Hematopoietic multipotent progenitor cell treated with erythropoietin and hydrocortisone succinate and interleukin-3 and kit ligand, for 15 days (in vitro differentiated cells): ENCODE results near the gene ACACA.

Experiments used
- DNase-seq: peaks from one replicate; pipeline ENCODE4 v3.0.0-alpha.2; 2015; ENCODE audit warnings: low spot score

The ACACA gene

DNA sequence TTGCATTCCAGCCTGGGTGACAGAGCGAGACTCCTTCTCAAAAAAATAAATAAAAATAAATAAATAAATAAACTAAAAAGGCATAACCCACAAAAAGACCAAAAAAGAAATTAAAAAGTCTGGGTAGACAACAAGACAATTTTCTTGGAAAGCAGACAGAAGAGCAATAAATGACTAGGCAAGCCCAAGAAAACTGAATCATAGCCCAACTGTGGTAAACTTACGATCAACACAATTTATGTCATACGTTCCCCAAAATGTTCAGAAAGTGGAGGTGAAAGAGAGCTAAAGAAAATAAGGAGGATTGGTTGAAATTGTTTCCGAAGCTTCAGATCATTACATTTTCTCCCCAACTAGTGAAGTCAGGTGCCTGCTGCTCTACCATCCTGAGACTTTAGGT is 62.1 kb downstream of the ACACA start:
- DNase-seq, result no peak

- DNase-seq, result no peak
These were observed 64.0 kb downstream of the ACACA start for GRCh38 chr17:37342589-37342988.

DNA sequence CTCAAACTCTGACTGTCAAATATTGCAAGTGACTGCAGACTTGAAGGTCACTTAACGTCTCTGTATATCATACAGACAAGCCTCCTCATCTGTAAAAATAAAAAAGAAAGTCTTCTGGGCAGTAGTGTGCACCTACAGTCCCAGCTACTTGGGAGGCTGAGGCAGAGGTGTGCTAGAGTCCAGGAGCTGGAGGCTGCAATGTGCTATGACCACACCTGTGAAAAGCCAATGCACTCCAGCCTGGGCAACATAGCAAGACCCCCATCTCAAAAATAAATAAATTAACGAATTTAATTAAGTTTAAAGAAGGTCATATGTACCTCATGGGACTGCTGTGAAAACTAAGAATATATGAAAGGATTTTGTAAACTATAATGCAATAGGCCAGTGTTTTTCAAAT is 65.8 kb downstream of the ACACA start:
- DNase-seq, result no peak

DNA sequence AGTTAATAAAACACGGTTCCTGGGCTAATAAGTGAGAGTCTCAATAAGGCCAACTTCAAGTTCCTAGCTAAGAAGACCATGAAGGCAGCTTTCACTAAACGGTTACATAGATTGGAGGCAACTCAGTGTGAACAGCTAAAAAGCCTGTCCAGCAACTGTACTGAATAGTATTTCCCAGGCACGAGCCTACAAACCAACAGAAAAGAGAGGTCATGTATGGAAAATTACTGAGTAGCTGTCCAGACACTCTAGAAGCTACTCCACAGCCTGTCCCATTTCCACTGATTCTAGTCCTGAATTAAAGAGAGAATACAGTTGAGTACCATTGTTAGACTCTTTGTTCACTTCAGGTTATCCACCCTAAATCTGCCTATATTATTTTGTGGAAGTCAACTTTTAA is 67.3 kb downstream of the ACACA start:
- no peak for DNase-seq

DNA sequence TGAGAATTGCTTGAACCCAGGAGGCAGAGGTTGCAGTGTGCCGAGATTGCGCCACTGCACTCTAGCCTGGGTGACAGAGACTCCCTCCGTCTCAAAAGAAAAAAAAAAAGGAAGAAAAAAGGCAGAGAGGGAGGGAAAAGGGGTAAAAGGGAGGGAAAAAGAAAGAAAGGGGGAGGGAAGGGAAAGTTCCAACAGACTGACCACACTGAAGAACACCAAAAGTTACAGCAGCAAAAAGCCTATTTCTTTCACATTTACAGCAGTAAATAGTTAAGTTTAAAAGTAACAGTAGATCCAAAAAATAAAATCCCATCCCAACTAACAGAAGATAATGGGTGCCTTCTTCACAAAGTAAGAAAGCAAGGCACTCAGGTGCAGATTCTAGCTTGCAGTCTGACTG is 67.8 kb downstream of the ACACA start:
- DNase-seq, result no peak

- no peak for DNase-seq
These were observed 79.1 kb downstream of the ACACA start for GRCh38 chr17:37327341-37328090.

DNA sequence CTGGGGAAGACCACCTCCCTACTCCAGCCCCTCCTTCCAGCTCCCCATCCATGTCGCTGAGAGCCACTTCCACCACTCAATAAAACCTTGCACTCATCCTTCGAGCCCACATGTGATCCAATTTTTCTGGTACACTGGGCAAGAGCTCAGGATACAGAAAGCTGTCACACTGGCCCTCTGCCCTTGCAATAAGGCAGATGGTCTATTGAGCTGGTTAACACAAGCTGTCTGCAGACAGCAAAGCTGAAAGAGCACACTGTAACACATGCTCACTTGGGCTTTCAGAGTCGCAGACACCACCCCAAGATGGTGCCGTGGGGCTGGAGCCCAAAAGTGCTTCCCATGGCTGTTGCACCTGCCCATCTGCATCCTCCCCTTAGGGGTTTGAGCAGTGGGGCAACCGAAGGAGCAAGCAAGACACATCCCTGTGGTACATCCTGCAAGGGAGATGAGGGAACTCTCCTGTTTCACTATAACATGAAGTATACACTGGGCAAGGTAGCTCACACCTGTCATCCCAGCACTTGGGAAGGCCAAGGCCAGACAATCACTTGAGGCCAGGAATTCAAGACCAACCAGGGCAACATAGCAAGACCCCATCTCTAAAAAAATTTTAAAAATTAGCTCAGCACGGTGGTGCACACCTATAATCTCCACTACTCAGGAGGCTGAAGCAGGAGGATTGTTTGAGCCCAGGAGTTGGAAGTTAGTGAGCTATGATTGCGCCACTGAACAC is 83.6 kb downstream of the ACACA start:
- no peak for DNase-seq

DNA sequence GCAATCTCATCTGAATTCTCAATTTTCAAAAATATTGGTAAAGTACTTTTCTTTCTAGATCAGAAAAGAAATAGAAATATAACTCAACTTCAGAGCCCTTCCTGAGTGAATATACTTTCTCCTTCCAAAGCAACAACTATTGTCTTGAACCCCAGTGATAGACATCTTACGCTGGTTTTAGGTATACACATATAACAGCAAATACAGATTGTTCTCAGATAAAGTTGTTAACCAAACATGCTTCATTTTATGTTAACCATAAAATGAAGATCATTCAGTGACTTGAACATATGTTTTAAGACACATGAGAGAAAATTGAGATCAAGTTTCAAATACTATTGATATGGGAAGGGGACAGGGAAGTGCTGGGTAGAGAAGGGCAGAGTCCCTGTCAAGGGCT is 84.5 kb downstream of the ACACA start:
- DNase-seq, result no peak

- DNase-seq, result no peak
These were observed 87.6 kb downstream of the ACACA start for GRCh38 chr17:37318931-37319594.

DNA sequence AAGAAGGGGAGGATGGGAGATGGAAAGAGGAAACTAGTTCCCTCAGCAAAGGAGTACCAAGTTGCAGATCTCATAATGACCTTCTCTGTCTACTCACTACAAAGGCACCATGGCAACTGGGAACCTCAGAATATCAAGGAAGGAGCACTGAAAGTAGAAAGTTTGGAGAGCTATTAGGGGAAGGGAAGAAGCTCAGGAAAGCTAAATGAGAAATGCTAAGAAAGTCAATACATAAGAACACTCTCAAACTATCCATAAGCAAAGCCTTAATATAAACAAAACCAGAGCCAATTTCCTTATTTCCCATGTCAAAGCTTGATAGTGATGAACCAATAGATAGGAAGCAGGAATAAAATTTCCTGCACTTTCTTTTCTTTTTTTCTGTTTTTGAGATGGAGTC is 88.8 kb downstream of the ACACA start:
- DNase-seq, result no peak

- no peak for DNase-seq
These were observed 91.0 kb downstream of the ACACA start for GRCh38 chr17:37315601-37316000.

GRCh38 chr17:37312137-37312923 is 94.3 kb downstream of the ACACA start:
- no peak for DNase-seq

DNA sequence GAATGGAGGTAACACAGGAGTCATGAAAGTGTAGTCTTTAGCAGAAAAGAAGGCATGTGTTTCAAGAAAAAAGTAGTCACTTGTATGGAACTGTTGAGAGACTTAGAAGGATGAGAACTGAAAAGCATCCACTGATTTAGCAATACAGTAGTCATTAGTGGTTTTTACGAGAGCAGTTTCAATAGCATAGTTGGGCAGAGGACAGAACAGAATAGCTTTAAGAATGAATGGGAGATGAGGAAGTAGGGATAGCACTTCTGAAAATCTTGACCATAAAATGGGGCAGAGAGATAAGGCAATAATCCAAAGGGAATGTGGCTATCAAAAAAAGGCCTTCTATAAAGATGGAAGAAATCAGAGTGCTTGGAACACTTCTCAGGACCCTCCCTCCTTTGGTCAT is 95.7 kb downstream of the ACACA start:
- DNase-seq, result no peak

- no peak for DNase-seq
These were observed 97.6 kb downstream of the ACACA start for GRCh38 chr17:37309051-37309450.

DNA sequence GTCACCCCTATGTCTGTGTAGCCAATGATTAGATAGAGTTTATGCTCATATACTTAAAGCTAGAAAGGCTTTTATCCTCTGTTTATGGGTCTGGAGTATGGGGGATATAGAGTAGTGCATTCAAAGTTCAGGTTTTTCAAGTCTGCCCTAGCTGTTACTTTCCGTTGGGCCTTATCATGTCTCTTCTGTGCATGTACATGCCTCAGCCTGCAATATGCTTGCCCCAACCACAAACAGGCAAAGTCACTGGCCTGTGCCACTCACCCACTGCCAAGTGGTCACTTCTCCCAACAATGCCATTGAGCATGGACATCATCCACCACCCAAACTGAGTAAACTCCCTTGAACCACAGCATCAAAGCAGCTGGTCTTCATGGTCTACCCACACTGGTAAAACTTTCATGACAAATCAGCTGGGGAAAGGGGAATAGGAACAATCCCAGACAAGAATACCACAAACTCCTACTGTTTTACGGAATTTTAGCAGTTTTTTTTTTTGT is 101.2 kb downstream of the ACACA start:
- no peak for DNase-seq

DNA sequence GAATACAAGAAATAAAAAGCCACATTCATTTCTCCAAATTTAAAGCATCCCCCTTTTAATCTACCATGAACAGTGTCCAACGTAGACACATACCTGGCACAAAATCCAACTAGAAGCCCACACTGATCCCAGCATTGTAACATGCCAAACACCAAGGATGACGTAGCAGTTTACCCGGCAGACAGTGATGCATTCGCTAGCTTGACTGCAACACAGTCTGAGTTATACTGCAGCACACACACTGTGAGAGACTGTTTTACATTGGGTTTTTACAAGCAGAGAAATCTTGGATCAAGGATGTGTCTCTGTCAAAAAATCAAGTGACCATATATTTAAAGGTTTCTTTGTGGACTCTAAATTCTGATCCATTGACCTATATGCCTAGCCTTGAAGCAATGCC is 105.3 kb downstream of the ACACA start:
- no peak for DNase-seq

GRCh38 chr17:37300683-37301082 is 106.0 kb downstream of the ACACA start:
- no peak for DNase-seq

DNA sequence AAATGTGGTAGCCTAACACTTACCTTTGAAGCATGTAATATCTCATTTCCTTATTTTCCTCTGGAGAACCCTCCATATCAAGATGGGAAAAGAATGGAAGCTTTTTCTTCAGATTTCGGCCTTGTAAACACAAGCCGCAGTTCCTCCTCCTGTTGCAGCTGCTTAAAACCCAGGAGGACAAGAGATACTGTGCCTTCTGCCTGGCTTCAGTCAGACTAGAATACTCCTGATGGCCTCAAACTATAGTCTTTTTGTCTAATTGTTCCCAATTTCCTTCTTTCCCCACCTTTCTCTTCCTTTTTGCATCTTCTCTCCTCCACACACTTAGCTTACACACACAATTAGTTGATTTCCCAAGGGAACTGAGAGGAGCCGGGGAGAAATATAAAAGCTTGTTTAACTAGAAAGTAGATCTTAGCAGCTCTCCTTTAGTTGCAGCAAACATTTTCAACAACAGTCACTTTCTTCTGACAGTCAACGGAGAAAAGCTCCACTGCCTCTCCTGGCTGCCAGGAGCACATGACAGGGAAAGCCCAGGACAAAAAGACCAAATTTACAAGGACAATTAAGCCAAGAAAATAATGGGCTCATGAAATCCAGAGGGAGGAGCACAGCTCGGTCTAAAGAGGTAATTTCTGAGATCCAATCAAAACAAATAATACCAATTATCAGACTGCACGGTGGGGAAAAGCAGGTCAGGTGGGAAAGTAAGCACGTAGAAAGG is 107.2 kb downstream of the ACACA start:
- no peak for DNase-seq

DNA sequence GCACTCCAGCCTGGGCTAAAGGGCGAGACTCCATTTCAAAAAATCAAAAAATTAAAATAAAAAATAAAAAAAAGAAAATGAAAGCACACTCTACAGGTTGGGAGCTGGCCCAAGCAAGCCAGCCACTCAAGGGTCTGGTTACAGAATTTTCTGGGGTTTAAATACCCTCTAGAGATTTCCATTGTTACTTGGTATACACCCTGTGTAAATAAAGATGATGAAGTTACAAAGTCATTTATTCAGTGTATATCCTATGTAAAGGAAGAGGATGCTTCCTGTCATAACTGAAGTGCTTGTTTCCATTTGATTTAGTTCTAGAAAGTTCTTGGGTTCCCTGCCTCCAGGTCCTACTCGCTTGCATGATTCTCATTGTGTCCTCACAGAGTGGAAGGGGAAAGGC is 110.7 kb downstream of the ACACA start:
- DNase-seq, result no peak

DNA sequence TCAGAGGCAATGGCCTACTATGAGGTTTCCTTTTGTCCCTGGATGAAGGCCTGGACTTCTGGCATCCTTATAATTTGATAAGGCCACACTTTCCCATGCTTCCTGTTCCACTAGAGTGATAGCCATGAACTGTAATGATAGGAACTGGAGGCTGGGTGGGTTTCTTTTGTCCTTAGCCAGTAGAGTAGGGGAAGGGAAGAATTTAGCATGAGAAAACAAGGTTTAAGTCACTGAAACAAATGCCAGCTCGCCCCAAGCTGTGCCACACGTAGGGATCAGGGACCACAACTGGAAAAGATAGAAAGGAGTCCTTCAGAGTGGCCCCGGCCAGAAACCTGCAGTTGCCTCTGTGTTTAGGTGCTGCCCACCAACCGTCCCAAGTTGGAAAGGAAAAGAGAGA is 111.7 kb downstream of the ACACA start:
- no peak for DNase-seq

DNA sequence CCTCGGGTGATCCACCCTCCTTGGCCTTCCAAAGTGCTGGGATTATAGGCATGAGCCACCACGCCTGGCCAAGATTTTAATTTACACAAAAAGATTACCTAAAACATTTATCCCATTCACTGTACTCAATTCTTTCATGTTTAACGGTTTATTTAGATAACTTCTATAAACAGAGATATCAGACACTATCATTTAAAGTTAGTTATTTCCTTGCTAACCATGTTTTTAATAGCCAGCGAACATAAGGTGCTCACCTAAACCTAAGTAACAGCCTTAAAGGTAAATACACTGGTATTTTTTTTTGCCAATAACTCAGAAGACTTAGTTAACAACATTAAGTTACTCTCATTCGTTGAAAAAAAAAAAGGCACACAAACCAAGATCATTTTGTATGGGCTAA is 112.9 kb downstream of the ACACA start:
- no peak for DNase-seq
